ENCODE results near the gene PNPLA6. TPM values are rescaled to one million over a fixed set of nuclear protein-coding genes. Genes with fewer than 3 reads are reported as not detected.

PNPLA6 gene
- total RNA-seq = 49.0 TPM

DNA sequence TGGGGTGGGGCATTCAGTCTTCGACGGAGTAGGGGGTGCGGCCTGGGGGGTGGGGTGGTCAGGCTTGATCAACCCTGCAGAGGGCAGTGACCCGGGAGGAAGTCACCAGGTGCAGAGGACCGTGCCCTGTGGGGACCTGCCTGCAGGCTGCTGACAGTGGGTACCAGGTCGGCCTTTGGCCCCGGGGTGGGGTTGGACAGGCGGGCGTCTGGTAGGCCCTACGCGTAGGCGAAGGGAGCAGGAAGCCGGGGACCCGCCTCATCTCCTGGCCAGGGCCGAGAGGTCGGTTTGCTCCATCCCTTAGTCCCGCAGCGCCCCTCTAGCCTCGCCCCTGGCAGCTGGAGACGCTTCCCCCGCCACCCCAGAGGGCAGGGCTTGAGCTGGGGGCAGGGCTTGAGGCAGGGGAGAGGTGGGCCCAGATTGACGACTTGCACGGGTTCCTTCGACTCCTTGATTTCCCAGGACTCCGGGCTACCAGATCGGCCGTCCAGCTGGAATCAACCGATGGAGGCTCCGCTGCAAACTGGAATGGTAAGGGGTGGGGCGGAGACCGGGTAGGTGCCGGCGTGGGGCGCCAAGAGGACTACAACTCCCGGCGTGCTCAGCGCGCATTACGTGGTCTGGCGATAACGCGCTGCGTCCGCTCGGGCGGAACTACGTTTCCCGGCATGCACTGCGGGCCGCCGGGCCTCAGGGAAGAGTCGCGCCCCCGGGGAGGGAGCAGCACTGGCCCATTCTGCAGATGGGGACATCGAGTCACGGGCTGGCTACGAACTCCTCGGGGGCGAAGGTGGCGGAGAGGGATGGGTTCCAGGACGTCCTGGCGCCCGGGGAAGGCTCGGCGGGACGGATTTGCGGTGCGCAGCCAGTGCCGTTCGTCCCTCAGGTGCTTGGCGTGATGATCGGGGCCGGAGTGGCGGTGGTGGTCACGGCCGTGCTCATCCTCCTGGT lies at the start of gene PNPLA6:
Gene PNPLA6, plus strand, starts transcription at position 671 of the 951 bp plus-strand sequence. Its CDS starts 72 bp downstream, at position 743.
- DNase-seq = peak; percentile 89

DNA sequence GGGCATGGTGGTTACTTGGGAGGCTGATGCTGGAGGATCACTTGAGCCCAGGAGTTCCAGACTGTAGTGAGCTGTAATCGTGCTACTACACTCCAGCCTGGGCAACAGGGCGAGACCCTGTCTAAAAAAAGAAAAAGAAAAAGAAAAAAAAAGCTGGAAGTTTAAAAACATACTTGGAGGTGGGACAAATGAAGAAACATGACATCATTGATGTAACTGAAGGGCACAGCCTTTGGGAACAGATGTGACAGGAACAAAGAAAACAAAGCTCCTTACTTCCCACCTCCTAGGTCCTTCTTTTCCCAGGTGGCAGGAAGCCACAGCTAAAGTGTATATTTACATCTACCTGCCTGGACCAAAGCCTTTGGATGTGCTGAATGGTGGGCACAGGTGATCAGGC lies 48.6 kb upstream of the PNPLA6 start:
- DNase-seq = no peak

GRCh38 chr19:7488736-7489353 lies 46.7 kb upstream of the PNPLA6 start, which contains the start of gene PEX11G:
Gene PEX11G, minus strand, starts transcription at chr19:7489035. Its CDS starts 25 bp downstream, at chr19:7489010.
- DNase-seq = peak; percentile 82

- DNase-seq = no peak
Observed at GRCh38 chr19:7489609-7490044, 45.9 kb upstream of the PNPLA6 start.

DNA sequence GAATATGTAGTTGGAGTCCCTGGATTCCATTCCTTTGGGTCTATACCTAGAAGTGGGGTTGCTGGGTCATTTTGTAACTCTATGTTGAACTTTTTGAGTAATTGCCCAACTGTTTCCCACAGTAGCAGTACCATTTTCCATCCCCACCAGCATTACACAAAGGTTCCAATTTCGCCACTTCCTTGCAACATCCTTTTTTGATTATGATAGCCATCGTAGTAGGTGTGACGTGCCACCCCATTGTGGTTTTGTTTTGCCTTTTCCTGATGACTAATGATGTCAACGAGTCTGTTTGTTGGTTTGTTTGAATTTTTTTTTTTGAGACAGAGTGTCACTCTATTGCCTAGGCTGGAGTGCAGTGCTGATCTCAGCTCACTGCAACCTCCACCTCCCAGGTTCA lies 43.4 kb upstream of the PNPLA6 start:
- DNase-seq = no peak

- DNase-seq = no peak
Observed at GRCh38 chr19:7492558-7492957, 43.0 kb upstream of the PNPLA6 start.

- peak; percentile 86 for DNase-seq
Observed at GRCh38 chr19:7494416-7495098, 41.0 kb upstream of the PNPLA6 start.

GRCh38 chr19:7497292-7497691 lies 38.2 kb upstream of the PNPLA6 start:
- no peak for DNase-seq

- peak; percentile 79 for DNase-seq
Observed at GRCh38 chr19:7500811-7501450, 34.6 kb upstream of the PNPLA6 start.

DNA sequence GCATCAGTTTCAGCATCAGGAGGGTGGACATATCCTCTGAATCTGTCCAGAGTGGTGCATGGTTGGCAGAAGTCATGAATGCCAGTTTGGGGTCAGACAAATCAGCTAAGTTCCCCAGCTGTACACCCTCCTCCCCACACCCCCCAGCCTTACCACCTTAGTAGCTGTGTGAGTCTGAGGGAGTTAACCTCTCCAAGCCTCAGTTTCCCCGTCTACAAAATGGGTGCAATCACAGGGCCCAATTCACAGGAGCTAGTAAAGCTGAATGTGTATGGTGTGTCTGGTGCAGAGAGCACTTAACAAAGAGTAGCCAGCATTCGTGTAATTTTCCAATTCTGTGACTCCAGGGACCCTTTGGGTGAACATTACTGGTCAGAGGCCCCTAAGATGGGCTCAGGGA lies 33.0 kb upstream of the PNPLA6 start:
- no peak for DNase-seq

DNA sequence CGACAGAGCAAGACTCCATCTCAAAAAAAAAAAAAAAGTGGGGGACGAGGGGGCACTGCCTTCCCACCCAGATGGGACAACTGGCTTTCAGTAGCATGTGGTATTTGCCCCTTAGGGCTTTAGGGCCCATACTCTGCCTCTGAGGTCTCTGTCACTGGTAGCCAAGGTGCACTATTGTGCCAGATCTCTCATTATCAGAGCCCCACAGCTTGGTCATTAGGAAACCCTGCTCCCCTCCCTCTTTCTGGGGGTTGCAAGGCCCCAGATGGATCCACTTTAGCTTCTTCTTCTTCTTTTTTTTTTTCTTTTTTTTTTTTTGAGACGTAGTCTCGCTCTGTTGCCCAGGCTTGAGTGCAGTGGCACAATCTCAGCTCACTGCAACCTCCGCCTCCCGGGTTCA lies 30.8 kb upstream of the PNPLA6 start:
- no peak for DNase-seq

DNA sequence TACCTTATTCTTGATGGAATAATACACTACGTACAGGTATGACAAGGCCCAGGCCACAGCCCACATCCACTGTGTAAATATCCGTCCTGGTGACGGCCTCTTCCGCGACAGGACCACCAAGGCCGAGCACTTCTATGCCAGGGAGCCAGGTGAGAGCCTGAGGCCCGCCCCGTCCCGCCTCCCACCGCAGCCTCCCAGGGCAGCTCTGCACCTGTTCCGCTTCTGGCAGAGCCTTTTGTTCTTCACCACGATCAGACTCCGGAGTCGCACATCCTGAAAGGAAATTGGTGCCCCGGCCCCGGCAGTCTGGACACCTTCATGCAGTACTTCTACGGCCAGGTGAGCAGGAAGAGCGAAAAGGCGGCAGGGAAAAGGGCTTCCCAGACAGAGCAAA lies 30.2 kb upstream of the PNPLA6 start:
- DNase-seq = no peak

DNA sequence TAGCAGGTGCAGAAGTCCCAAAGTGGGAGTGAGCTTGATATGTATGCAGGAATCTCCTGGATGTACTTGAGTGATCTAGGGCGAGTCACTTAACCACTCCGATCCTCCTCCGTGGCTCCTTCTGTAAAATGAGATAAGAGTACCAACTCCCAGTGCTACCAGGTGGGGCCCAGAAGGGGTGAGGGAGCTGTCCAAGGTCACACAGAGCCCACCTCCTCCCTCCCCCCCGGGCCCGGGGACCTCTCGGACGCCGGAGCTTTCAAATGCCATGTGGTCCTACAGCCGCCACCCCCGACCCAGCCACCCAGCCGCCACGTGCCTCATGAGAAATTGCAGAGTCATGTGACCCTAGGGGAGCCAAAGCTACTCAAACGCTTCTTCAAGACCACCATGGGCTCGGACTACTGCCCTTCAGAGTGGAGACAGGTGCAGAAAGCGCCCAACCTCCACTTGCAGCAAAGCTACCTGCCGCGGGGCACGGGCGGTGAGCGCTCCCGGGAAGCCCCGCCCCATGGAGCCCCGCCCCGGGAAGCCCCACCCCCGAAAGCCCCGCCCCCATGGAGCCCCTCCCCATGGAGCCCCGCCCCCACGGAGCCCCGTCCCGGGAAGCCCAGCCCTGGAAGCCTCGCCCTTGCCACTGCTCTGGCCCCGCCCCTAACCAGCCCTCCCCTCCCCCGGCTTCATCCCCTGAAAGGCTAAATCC lies 29.7 kb upstream of the PNPLA6 start:
- no peak for DNase-seq

GRCh38 chr19:7506385-7507328 lies 28.9 kb upstream of the PNPLA6 start:
- DNase-seq = peak; percentile 33

GRCh38 chr19:7507884-7508283 lies 27.6 kb upstream of the PNPLA6 start:
- DNase-seq = no peak

DNA sequence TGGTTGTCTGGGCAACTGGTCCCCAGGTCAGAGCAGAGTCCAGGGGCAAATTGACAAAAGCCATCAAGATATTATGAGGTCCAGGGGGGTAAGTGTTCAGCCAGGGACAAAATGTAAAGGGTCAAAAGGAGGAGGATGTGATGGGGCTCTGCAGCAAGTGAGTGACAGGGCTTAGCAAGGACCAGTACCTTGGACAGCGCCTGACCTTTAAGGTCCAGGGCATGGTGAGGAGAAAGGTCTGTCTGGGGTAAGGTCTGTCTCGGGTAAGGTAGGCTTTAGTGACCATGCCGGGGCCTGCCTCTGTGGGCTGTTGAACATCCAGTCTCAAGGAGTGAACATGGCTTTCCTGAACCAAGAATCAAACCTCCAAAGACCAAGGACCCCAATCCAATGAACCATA lies 25.9 kb upstream of the PNPLA6 start:
- DNase-seq = no peak

DNA sequence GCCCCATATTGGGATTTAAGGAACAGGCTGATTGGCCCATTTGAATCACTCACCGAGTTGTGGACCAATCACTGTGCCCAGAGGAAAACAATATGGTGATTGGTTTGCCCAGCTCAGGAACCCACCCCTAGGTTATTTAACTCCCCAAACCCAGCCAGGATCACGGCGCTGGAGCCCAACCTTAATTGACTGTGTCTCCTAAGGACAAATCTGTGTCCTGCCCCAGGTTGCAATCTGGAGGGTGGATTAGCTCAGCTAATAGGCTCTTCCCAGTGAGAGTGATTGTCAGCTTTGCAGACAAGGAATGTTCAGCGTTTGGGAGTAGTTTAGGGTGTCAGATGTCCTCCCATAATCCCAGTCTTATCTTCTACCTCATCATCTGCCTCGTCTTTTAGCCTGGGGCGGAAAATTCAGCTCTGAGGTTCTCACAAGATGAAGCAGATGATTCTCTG lies 23.1 kb upstream of the PNPLA6 start:
- DNase-seq = no peak

- no peak for DNase-seq
Observed at GRCh38 chr19:7513809-7514642, 21.5 kb upstream of the PNPLA6 start.

DNA sequence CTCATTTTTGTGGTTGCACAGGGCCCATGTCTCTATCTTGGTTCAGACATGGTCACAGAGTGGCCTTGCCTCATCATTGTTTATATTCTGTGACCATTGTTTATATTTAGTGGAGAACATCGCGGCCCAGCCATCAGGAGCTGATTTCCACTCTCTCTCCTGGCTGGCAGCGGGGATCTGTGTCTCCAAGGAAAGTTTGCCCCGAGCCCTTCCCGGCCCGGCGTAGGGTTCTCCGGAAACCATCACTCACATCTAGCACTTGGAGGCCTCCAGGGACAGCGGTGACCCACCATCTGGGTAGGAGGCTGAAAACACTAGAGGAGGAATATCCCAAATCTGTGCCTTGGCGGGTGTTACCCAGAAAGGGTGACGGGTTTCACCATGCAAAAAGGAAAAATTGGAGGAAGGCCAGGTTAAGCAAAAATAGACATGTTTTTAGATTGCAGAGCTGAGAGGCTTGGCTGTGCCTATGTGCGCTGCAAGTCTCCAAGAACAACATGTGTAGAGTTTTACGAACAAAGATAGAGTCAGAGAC lies 20.3 kb upstream of the PNPLA6 start:
- peak; percentile 16 for DNase-seq
